22Rv1 (cell line): Measurements from ENCODE around the gene MT2A.

Source experiments
- H3K27ac ChIP-seq: fragments of 450-650 bp; 2 replicates; pipeline ENCODE4 v1.5.1; 2017
- ZFX ChIP-seq: fragments of 450-650 bp; IDR thresholded peaks from 2 replicates; pipeline ENCODE4 v1.6.1; 2017; ENCODE audit warnings: antibody characterized with exemption, borderline replicate concordance
- TF ChIP-seq, protein P1 (sequence below): fragments of 450-650 bp; IDR thresholded peaks from 2 replicates; pipeline ENCODE4 v1.5.1; 2017; ENCODE audit warnings: mild to moderate bottlenecking

The MT2A gene

GRCh38 chr16:56607675-56608042, 725 bp upstream of the MT2A start:
- H3K27ac ChIP-seq: peak overlapping the region; percentile 68
- no peak for TF ChIP-seq ZFX
- TF ChIP-seq, protein P1, sequence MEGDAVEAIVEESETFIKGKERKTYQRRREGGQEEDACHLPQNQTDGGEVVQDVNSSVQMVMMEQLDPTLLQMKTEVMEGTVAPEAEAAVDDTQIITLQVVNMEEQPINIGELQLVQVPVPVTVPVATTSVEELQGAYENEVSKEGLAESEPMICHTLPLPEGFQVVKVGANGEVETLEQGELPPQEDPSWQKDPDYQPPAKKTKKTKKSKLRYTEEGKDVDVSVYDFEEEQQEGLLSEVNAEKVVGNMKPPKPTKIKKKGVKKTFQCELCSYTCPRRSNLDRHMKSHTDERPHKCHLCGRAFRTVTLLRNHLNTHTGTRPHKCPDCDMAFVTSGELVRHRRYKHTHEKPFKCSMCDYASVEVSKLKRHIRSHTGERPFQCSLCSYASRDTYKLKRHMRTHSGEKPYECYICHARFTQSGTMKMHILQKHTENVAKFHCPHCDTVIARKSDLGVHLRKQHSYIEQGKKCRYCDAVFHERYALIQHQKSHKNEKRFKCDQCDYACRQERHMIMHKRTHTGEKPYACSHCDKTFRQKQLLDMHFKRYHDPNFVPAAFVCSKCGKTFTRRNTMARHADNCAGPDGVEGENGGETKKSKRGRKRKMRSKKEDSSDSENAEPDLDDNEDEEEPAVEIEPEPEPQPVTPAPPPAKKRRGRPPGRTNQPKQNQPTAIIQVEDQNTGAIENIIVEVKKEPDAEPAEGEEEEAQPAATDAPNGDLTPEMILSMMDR: no peak

DNA sequence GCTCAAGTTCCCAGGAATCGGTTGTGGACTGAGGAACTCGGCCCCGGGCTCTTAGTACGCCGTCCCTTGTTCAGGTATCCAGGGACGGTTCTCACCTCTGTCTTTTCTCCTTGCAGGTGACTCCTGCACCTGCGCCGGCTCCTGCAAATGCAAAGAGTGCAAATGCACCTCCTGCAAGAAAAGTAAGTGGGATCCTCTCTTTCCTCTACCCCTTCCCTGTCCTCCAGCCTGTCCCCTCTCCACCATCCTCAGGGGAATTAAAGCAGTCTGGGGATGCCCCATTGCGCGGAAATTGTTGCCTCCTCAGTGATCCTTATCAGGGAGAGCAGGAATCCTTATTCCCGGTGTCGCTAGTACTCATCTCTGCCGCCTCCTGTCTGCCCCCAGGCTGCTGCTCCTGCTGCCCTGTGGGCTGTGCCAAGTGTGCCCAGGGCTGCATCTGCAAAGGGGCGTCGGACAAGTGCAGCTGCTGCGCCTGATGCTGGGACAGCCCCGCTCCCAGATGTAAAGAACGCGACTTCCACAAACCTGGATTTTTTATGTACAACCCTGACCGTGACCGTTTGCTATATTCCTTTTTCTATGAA, 585 bp downstream of the MT2A start:
- no peak for TF ChIP-seq ZFX
- TF ChIP-seq, protein P1: no peak; the same call in 1 of the 2 replicates
- H3K27ac ChIP-seq: peak overlapping the region; percentile 68

GRCh38 chr16:56609463-56609921, 1.1 kb downstream of the MT2A start:
- TF ChIP-seq, protein P1: no peak
- no peak for TF ChIP-seq ZFX
- peak overlapping the region; percentile 68 for H3K27ac ChIP-seq

GRCh38 chr16:56610017-56610608, 1.7 kb downstream of the MT2A start:
- no peak for TF ChIP-seq ZFX
- TF ChIP-seq, protein P1: no peak
- peak overlapping the region; percentile 68 for H3K27ac ChIP-seq

DNA sequence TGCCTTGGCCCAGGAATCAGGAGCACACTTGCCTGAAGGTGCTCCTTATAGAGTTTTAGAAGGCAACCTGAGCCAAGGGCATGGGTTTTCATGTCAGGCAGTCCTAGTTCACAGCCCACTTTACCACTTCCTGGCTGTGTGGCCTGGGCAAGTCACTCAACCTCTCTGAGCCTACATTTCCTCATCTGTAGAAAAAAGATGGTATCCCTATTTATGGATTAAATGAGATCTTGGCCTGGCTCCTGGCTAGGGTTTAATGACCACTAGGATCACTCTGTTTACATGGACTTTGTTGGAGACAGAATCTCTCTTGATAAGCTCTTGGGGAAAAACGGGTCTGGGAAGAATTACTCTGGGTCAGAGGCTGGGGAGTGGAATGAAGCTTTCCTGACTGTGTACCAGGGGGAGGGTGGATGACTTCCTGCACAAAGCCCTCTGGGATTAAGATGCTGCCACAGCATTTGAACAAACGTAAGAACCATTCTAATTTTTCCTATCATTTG, 2.3 kb downstream of the MT2A start:
- H3K27ac ChIP-seq: peak overlapping the region; percentile 68
- TF ChIP-seq, protein P1: no peak
- TF ChIP-seq ZFX: no peak

- no peak for TF ChIP-seq ZFX
- TF ChIP-seq, protein P1: no peak
- no peak overlapping the region for H3K27ac ChIP-seq
Measured at GRCh38 chr16:56611281-56611833, 3.0 kb downstream of the MT2A start.

DNA sequence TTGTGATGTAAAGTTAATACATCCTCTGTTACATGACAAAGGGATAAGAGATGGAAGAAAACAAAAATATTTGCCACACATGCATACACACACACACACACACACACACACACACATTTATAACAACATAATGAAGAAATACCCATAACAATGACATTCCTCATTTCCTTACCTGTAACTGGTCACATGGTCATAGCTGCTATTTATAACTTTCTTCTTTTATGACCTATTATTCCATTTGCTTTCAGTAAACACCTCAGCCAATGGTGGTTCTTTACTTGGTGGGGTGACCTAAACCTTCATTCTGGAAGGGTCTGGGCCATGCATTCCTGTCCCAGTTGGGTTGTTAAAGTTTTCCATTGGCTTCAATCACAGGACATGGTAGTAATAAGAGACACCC, 5.3 kb downstream of the MT2A start:
- H3K27ac ChIP-seq: no peak overlapping the region
- TF ChIP-seq ZFX: no peak
- TF ChIP-seq, protein P1: no peak
